Measurements from ENCODE around the gene CHCHD6. TPM values are rescaled to one million over a fixed set of nuclear protein-coding genes. Genes with fewer than 3 reads are reported as not detected.

Gene CHCHD6
- total RNA-seq, 1 experiment from 2014 or later = 45.9 TPM

DNA sequence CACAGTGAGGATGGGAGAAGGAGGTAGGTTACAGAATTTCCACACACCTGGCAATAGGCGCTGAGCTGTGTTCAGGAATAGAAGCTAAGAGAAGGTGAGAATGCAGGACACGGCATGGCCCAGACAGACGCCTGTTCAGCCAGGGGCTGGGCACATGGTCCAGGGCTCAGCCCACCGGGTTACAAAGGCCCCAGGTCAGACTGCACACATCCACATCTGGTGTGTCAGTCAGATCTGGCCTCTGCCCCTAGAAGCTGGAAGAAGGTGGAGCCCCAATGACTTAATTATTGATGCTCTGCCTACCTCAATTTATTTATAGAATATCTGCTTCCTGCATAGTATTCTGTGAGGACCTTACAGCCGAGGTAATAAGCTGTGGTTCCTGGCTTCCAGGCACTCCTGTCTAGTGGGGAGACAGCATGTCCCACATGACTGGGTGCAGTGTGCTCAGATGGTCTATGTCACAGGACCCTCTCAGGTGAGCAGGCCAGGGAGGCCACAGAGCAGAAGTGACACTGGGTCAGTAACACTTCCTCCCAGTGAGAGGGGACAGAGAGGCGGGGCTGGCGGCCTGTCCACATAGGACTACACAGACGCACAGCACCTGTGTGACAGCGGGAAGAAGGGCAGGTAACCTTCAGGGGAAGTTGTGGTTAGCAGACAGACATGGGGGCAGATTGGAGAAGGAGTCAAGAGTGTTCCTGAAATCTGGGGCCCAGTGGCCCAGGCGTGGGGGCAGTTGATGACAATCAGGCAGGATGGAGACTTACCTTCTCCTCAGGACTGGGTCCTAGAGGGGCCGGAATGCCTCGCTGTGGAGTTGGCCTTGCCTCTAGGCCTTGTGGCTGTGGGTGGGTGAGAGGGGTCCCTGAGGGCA, 240.3 kb downstream of the CHCHD6 start:
- H3K27ac Mint-ChIP-seq (ENCODE audit: unreplicated experiment) = no peak overlapping the region
- no peak for DNase-seq
- BruUV-seq (replicated peaks) = no TSS peak
- no peaks in the 10 kb centered on the region for H3K9me3 Mint-ChIP-seq (ENCODE audit: low read depth, unreplicated experiment)
- CTCF ChIA-PET = no interaction called here
- H3K36me3 Mint-ChIP-seq (ENCODE audit: insufficient read depth, unreplicated experiment) = no peaks in the 10 kb centered on the region
- H3K27me3 Mint-ChIP-seq (ENCODE audit: unreplicated experiment) = no peaks in the 10 kb centered on the region
- TF ChIP-seq, protein P1, sequence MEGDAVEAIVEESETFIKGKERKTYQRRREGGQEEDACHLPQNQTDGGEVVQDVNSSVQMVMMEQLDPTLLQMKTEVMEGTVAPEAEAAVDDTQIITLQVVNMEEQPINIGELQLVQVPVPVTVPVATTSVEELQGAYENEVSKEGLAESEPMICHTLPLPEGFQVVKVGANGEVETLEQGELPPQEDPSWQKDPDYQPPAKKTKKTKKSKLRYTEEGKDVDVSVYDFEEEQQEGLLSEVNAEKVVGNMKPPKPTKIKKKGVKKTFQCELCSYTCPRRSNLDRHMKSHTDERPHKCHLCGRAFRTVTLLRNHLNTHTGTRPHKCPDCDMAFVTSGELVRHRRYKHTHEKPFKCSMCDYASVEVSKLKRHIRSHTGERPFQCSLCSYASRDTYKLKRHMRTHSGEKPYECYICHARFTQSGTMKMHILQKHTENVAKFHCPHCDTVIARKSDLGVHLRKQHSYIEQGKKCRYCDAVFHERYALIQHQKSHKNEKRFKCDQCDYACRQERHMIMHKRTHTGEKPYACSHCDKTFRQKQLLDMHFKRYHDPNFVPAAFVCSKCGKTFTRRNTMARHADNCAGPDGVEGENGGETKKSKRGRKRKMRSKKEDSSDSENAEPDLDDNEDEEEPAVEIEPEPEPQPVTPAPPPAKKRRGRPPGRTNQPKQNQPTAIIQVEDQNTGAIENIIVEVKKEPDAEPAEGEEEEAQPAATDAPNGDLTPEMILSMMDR (IDR thresholded peaks at IDR 0.05; ENCODE audit: unreplicated experiment) = no peak
- intact Hi-C loops (cut with micrococcal nuclease; ENCODE audit: unreplicated experiment) = no loop called here
- no peaks in the 10 kb centered on the region for H3K4me1 Mint-ChIP-seq (ENCODE audit: low read depth, unreplicated experiment)
- no peak overlapping the region for H3K4me3 Mint-ChIP-seq (ENCODE audit: low read depth, unreplicated experiment)

DNA sequence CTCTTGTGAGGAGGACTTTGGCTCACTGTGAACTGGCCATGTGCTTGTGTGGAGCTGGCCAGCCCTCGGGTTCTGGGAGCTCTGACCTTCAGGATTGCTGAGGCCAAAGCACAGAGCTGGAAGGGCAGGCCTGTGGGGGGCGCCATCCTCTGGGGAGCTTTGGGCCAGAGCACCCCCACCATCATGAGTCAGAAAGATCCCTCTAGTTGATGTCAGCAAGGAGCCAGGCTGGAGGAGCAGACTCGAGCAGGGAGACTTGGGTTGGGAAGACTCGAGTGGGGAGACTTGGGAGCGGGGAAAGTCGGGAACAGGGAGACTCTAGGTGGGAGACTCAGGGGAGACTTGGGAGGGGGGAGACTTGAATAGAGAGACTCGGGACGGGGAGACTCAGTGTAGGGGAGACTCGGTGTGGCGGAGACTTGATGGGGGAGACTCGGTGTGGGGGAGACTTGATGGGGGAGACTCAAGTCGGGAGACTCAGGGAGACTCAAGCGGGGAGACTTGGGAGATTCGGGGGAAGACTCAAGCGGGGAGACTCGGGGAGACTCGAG, 241.2 kb downstream of the CHCHD6 start:
- TF ChIP-seq, protein P1 (IDR thresholded peaks at IDR 0.05; ENCODE audit: unreplicated experiment) = no peak
- H3K9me3 Mint-ChIP-seq (ENCODE audit: low read depth, unreplicated experiment) = no peaks in the 10 kb centered on the region
- H3K36me3 Mint-ChIP-seq (ENCODE audit: insufficient read depth, unreplicated experiment) = no peaks in the 10 kb centered on the region
- no peak for DNase-seq
- no peaks in the 10 kb centered on the region for H3K27me3 Mint-ChIP-seq (ENCODE audit: unreplicated experiment)
- no peaks in the 10 kb centered on the region for H3K4me1 Mint-ChIP-seq (ENCODE audit: low read depth, unreplicated experiment)
- BruUV-seq (replicated peaks) = no TSS peak
- no peak overlapping the region for H3K4me3 Mint-ChIP-seq (ENCODE audit: low read depth, unreplicated experiment)
- CTCF ChIA-PET = no interaction called here
- H3K27ac Mint-ChIP-seq (ENCODE audit: unreplicated experiment) = no peak overlapping the region
- intact Hi-C loops (cut with micrococcal nuclease; ENCODE audit: unreplicated experiment) = no loop called here

DNA sequence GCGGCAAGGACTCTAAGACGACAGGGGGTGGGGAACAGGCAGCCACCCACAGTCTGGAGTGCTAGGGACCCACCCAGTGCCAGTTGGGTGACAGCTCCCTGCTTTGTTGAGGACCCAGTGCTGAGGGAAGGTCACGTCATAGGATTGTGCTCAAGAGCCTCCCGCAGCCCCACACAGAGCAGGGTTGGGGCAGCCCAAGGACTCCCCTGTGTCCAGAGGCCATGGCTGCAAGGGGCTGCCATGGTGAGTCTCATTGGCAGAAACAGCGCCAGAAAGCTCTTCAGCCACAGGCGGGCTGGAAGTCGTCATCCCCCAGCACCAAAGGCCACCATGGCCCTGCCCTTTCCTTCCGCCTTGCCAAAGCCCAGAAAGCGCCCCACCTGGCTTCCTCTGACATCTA, 241.9 kb downstream of the CHCHD6 start:
- Mint-ChIP-seq H3K36me3 (ENCODE audit: insufficient read depth, unreplicated experiment) (no peaks in the 10 kb centered on the region), H3K27ac (ENCODE audit: unreplicated experiment) (no peak overlapping the region), H3K4me3 (ENCODE audit: low read depth, unreplicated experiment) (no peak overlapping the region), H3K4me1 (ENCODE audit: low read depth, unreplicated experiment) (no peaks in the 10 kb centered on the region), H3K27me3 (ENCODE audit: unreplicated experiment) (no peaks in the 10 kb centered on the region), H3K9me3 (ENCODE audit: low read depth, unreplicated experiment) (no peaks in the 10 kb centered on the region)
- CTCF ChIA-PET = no interaction called here
- TF ChIP-seq, protein P1 (IDR thresholded peaks at IDR 0.05; ENCODE audit: unreplicated experiment) = no peak
- DNase-seq = no peak
- intact Hi-C loops (cut with micrococcal nuclease; ENCODE audit: unreplicated experiment) = no loop called here
- no TSS peak for BruUV-seq (replicated peaks)

DNA sequence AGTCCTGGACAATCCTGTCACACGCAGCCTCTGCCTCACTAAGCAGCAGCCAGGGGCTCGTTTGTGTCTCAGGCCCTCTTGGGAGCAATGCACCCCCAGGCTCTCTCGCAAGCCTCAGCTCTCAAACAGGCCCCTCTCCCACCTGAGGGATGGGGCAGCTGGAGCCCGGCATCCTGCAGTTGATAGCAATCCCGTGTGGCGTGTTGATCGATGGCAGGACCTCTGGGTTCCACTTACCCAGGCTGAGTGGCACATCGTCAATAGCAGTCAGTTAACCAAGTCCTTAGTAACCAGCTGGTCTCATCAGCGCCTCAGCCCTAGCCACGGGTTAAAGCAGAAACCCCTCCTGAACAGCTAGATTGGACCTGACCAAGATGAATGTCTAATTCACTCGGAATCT, 242.4 kb downstream of the CHCHD6 start:
- DNase-seq = no peak
- CTCF ChIA-PET = no interaction called here
- Mint-ChIP-seq H3K36me3 (ENCODE audit: insufficient read depth, unreplicated experiment) (no peaks in the 10 kb centered on the region), H3K27me3 (ENCODE audit: unreplicated experiment) (no peaks in the 10 kb centered on the region), H3K4me1 (ENCODE audit: low read depth, unreplicated experiment) (no peaks in the 10 kb centered on the region), H3K9me3 (ENCODE audit: low read depth, unreplicated experiment) (no peaks in the 10 kb centered on the region), H3K4me3 (ENCODE audit: low read depth, unreplicated experiment) (no peak overlapping the region), H3K27ac (ENCODE audit: unreplicated experiment) (no peak overlapping the region)
- no TSS peak for BruUV-seq (replicated peaks)
- TF ChIP-seq, protein P1 (IDR thresholded peaks at IDR 0.05; ENCODE audit: unreplicated experiment) = no peak
- intact Hi-C loops (cut with micrococcal nuclease; ENCODE audit: unreplicated experiment) = no loop called here
